GM21619 (cell line): ENCODE data around the gene CDIPT.

Experiments used
- ATAC-seq: cut with Tn5 transposase; IDR thresholded peaks from one replicate; pipeline ENCODE4 v1.9.1; 2021; ENCODE audit not compliant: unreplicated experiment

Gene CDIPT

GRCh38 chr16:29860218-29860617, 2.8 kb downstream of the CDIPT start:
- ATAC-seq: no peak

GRCh38 chr16:29858974-29859373, 4.1 kb downstream of the CDIPT start:
- no peak for ATAC-seq

GRCh38 chr16:29858149-29858849, 4.7 kb downstream of the CDIPT start:
- ATAC-seq: no peak

- ATAC-seq: no peak
Measured at GRCh38 chr16:29857133-29857760, 5.8 kb downstream of the CDIPT start.

- no peak for ATAC-seq
Measured at GRCh38 chr16:29854520-29855100, 8.4 kb downstream of the CDIPT start.

- ATAC-seq: no peak
Measured at GRCh38 chr16:29852654-29853053, 10.4 kb downstream of the CDIPT start.

GRCh38 chr16:29850998-29851397, 12.0 kb downstream of the CDIPT start:
- ATAC-seq: no peak

- ATAC-seq: no peak
Measured at GRCh38 chr16:29849505-29849904, 13.5 kb downstream of the CDIPT start.

- no peak for ATAC-seq
Measured at GRCh38 chr16:29848420-29849297, 14.4 kb downstream of the CDIPT start.

- ATAC-seq: no peak
Measured at GRCh38 chr16:29845656-29846055, 17.4 kb downstream of the CDIPT start.

GRCh38 chr16:29844575-29845331, 18.3 kb downstream of the CDIPT start:
- no peak for ATAC-seq

- ATAC-seq: no peak
Measured at GRCh38 chr16:29843931-29844330, 19.1 kb downstream of the CDIPT start.

- no peak for ATAC-seq
Measured at GRCh38 chr16:29842732-29843346, 20.2 kb downstream of the CDIPT start.

GRCh38 chr16:29841631-29842030, 21.4 kb downstream of the CDIPT start:
- ATAC-seq: no peak

GRCh38 chr16:29840240-29840639, 22.8 kb downstream of the CDIPT start:
- ATAC-seq: no peak

- no peak for ATAC-seq
Measured at GRCh38 chr16:29839822-29840221, 23.2 kb downstream of the CDIPT start.

- no peak for ATAC-seq
Measured at GRCh38 chr16:29837841-29838240, 25.2 kb downstream of the CDIPT start.

GRCh38 chr16:29836623-29837022, 26.4 kb downstream of the CDIPT start:
- no peak for ATAC-seq

- no peak for ATAC-seq
Measured at GRCh38 chr16:29835926-29836325, 27.1 kb downstream of the CDIPT start.

GRCh38 chr16:29834079-29834478, 28.9 kb downstream of the CDIPT start:
- no peak for ATAC-seq
